HPDE6-E6E7 (cell line): ENCODE measurements around the gene CELSR1.
"Not testable (repeated sequence)": the region's sequence is repeated elsewhere in the genome, so short reads cannot be mapped to it uniquely, and the experiment has no call there.

ENCODE experiments used
- DNase-seq: peaks from one replicate; pipeline ENCODE4 v3.0.0; 2011; ENCODE audit warnings: missing footprints; ENCODE audit errors: extremely low spot score

Gene CELSR1

DNA sequence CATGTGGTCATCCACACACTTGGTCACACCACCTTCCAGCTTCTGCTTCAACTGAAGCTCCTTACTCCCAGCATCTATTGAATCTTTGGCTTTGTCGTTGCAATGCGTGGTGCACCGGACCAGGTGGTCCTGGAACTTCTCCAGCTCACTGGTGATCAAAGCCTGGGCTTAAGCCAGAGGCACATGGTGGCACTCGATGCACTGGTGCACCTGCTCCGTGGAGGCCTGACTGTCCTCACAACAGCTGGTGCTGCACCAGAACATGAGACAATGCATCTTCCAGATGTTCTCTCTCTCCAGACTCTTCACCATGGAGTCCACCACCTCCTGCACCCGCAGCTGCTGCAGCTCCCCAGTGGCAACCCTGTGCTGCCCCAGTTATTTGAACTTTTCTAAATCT, 56.0 kb downstream of the CELSR1 start:
- DNase-seq: no peak

DNA sequence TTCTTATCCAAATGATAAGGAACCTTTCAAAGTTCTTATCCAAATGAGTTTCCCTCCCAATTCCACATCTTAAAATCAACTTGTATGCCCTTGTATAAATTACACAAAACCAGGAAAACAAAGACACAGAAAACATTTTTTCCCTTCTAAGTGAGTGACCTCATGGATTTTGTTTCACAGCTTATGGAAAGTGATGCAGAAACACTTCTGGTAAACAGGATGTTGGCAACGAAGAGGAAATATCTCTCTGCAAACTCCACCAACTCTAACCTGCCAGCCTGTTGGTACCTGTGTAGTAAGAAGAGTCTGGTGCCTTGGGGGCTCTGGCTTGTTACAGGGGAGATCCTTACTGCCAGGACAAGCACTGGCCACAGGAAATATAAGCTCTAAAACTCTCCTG, 57.0 kb downstream of the CELSR1 start:
- DNase-seq: no peak

DNA sequence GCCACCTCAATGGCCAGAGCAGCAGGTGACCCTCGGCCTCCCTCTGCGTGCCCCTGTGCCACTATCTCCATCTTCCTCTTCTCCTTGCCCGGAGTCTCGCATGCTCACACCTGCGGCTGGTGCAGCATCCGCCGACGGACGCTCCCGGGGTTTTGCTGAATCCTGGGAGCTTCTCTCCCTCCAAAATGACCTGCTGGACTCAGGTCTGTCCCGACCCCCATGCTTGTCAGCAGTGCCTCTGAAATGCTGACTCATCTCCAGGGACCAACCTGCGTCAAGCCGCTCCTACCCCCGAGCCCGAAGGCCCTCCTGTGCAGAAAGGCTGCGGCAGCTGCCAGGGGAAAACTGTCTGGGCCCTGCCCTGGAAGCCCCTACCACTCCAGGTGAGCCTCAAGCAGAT, 58.4 kb downstream of the CELSR1 start:
- DNase-seq: no peak

- DNase-seq: no peak
Observed at GRCh38 chr22:46478083-46478551, 59.3 kb downstream of the CELSR1 start.

GRCh38 chr22:46476547-46476941, 60.9 kb downstream of the CELSR1 start:
- no peak for DNase-seq

- no peak for DNase-seq
Observed at GRCh38 chr22:46473896-46474557, 63.4 kb downstream of the CELSR1 start.

DNA sequence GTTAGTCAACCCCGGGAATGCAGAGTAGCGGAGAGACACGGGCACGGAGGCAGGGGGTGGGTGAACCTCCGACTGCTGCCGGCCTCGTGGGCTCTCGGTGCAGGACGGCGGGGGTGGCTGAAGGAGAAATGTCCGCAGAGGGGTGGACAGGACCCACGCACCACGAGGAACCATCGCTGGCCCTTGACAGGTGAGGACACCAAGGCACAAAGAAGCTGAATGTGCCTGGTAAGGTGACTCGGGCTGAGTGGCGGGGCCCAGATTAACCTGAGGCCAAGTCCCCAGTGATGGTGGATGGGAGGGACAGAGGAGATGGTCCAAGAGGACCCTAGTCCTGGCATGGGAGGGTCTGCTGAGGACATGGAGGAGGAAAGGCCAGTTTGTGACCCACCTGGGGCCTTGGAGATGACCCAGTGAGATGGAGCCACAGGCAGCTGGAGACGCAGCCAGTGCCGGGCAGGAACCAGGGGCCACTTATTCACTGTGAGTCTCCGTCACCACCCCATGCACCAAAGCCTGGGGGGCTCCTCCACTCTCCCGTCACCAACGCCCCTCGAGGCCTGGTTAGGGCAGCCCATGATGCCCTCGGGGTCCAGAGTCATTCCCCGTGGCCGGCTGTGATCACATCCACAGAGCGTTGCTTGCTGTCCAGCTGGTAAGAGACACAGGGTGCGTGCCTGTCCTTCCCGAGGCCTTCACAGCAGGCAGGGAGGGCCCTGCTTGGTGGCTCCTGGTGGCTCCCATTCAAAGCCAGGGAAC, 64.2 kb downstream of the CELSR1 start:
- no peak for DNase-seq

DNA sequence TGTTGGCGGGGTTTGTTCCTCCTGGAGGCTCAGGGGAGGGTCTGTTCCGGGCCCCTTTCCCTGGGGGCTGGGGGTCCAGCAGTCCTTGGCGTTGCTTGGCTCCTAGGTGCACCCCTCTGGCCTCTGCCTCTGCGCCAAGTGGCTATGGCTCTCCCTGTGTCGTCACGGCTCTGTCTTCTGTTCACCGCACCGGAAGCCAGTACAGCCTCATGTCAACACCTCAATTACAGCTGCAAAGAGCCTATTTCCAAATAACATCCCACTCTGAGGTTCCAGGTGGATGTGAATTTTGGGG, 64.8 kb downstream of the CELSR1 start:
- DNase-seq: no peak

DNA sequence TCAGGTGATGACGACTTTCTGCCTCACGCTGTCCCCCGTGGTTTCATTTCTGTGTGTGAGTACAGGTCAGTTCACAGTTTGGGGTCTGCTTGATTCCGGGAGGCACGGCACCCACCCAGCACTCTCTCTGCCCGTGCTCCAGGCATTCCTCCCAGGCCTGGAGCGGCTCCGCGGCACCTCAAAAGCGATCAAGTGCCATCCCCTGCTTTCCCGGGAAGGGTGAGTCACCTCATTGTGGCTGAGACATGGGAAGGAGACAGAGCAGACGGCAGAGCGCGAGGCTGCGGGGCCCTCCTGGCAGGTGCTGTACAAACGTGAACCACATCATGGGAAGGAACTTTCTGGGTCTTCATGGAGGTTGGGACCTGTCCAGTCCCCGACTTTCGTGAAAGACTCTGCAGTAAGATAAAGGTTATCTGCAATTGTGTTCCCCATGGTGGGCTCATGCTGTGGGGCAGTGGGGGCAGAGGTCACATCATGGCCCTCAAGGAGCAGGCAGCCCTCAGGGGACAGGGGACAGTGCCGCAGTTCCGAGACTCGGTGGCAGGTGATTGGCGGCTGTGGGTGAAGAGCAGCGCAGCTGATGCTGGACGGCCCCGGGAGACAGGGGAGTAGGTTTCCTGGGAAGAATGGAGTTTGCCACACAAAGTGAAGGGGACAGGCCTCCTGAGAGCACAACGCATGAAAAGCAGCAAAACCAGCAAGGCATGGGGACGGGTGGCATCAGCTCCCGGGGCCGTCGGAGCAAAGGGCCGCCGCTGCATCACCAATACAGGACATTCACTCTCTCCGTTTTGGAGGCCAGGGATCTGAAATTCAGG, 65.3 kb downstream of the CELSR1 start:
- DNase-seq: peak; percentile 50

- not testable (repeated sequence) for DNase-seq
Observed at GRCh38 chr22:46471330-46471729, 66.1 kb downstream of the CELSR1 start.

DNA sequence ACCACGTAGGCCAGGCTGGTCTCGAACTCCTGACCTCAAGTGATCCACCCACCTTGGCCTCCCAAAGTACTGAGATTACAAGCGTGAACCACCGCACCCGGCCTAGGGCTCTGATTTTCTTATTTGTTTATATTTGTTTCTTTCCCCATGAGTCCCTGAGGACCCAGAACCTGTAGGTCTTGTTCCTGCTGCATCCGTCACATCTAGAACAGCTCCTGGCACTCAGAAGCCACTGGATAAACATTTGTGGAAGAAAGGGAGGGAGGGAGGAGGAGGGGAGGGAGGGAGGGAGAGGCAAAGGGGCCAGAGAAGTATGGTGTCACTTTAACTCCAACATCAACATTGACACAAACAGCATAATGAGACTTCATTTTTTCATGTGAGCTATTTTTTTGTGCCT, 67.7 kb downstream of the CELSR1 start:
- DNase-seq: no peak

GRCh38 chr22:46467006-46467405, 70.4 kb downstream of the CELSR1 start:
- DNase-seq: no peak

- no peak for DNase-seq
Observed at GRCh38 chr22:46466255-46466676, 71.2 kb downstream of the CELSR1 start.

GRCh38 chr22:46465793-46466192, 71.6 kb downstream of the CELSR1 start:
- no peak for DNase-seq

DNA sequence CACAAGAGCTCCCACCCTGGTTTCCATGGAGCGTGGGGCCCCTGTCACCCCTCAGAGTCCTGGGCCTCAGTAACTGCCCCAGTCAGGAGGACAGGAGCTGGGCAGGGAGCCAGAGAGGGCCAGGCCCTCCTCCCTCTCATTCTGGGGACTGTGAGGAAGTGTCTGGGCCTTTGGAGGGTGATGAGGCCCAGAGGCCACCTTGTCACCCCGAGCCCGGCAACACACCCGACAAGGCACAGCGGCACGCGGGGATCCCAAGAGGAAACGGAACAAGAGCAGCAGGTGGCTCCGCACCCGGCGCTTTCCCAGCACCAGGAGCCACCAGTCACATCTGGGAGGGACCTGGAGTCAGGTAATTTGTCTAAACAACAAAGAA, 72.1 kb downstream of the CELSR1 start:
- DNase-seq: no peak

DNA sequence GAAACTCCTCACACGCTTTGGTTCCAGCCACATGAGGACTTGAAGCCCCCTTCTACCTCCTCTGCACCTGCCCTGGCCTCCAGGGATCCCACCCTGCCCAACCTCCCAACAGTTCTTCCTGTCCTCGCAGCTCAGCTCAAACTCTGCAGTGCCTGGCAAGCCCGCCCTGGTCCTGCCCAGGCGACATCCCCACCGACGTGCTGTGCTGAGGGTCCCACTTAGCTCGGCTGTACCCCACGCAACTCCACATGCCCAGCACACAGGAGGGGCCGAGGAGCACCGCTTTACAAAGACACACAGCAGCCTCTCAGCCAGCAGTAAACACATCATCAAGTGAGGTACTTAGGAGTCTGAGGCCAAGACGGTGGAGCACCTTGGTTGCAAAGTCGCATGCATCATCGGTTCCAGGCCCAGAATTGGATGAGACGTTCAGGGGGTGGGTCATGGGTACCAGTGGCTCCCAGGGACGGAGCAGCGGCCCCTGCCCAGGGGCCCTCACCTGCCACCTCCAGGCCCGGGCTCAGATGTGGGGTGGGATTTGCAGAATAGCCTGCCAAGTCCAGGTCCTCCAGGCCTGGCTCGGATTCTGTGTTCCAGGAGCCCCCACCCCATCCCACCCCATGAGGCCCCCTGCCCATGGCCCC, 72.6 kb downstream of the CELSR1 start:
- no peak for DNase-seq

- no peak for DNase-seq
Observed at GRCh38 chr22:46464296-46464695, 73.1 kb downstream of the CELSR1 start.

DNA sequence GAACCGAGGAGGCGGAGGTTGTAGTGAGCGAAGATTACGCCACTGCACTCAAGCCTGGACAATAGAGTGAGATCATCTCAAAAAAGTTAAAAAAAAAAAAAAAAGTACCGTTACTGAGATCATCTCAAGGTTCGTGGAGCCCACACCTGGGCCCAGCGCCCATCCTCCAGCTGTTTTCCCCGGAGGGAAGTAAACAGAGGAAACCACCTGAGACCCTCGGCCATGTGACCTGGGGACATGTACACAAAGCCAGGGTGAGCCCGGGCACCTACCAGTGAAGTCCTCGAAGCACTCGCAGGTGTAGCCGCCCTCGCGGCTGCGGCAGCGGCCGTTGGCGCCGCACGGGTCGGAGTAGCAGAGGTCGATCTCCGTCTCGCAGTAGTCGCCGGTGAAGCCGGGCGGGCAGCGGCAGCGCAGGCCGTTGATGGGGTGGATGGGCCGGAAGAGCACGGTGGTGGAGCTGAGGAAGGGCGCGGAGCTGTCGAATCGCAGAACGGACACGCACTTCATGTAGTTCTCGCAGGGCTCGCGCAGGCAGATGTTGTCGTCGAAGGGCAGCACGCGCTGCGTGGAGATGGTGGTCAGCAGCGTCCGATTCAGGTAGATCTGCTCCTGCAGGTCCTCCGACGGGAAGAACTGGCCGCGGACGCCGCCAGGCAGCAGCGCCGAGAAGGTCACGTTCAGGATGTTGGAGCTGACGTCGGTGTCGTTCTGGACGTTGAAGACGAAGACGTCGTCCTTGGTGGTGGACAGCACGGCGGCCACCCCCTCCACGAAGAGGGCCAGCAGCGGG, 73.8 kb downstream of the CELSR1 start:
- no peak for DNase-seq

- DNase-seq: peak; percentile 83
Observed at GRCh38 chr22:46462726-46463371, 74.6 kb downstream of the CELSR1 start.

DNA sequence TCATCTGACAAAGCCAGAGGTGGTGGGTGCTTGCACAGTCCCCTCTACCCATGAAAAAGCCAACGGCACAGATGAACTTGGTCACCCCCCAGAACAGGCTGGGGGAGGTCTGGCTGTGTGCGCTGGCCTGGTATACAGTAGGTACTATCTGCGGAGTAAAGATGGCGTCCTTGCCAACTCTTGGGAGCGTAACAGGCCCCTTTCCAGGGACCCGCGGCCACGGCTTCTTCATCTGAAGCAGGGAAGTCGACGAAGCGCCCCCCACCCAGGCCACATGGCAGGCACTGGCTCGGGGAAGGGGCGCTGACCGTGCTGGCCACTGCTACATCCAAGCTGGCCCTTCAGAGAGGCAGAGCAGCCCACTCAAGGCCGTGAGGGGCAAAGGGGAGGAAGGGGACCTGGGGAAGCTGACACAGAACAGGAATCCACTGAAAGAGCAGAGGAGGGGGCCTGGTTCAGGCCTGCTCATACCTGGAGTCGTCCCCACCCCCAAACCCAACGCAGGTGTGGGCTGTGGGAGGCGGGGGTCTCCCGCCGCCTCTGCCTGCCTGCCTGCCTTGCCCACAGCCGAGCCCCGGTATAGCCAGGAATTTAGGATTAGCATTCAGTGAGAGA, 75.7 kb downstream of the CELSR1 start:
- DNase-seq: no peak
